ENCODE results near the gene ZSWIM5. TPM values are rescaled to one million over a fixed set of nuclear protein-coding genes. Genes with fewer than 3 reads are reported as not detected.
"Not testable (repeated sequence)": the region's sequence is repeated elsewhere in the genome, so short reads cannot be mapped to it uniquely, and the experiment has no call there.

ZSWIM5 gene
- total and polyA plus RNA-seq, 7 experiments from 2014 or later: 0.17 to 3.6 (median 2.0) TPM

GRCh38 chr1:45244660-45245059, 38.3 kb upstream of the ZSWIM5 start:
- ChIA-PET CTCF (no interaction called here), POLR2A (no interaction called here)
- H3K27me3 Mint-ChIP-seq: no peaks in the 10 kb centered on the region
- peaks cover 2 to 29% (median 11%) of the 10 kb centered on the region in 11 donors for H3K9me3 Mint-ChIP-seq
- no peak for DNase-seq
- H3K9me3 ChIP-seq (ENCODE audit: control insufficient read depth in 2 of 3, low read length in 3 of 3): no peaks in the 10 kb centered on the region
- no peak overlapping the region for H3K4me3 Mint-ChIP-seq
- no peak overlapping the region for H3K4me3 ChIP-seq (ENCODE audit: low read length)
- no peaks in the 10 kb centered on the region for H3K27me3 ChIP-seq (ENCODE audit: control insufficient read depth in 2 of 2, insufficient read depth in 2 of 2, low read length in 2 of 2)
- peaks cover 3 to 13% (median 8%) of the 10 kb centered on the region in 5 donors for H3K36me3 Mint-ChIP-seq
- H3K36me3 ChIP-seq (ENCODE audit: control insufficient read depth in 2 of 3, insufficient read depth in 3 of 3, low read length in 3 of 3): no peaks in the 10 kb centered on the region
- H3K27ac Mint-ChIP-seq: no peak overlapping the region
- no peak for ATAC-seq
- H3K4me1 ChIP-seq (ENCODE audit: control insufficient read depth in 2 of 2, insufficient read depth in 2 of 2, low read length in 2 of 2): no peaks in the 10 kb centered on the region
- intact Hi-C loops (cut with micrococcal nuclease): no loop called here
- peaks cover 3 to 13% (median 8%) of the 10 kb centered on the region in 7 donors for H3K4me1 Mint-ChIP-seq
- no peak overlapping the region for H3K27ac ChIP-seq (ENCODE audit: low read depth, low read length)

- H3K27ac ChIP-seq (ENCODE audit: low read depth, low read length): no peak overlapping the region
- H3K4me1 Mint-ChIP-seq: peaks cover 3 to 13% (median 8%) of the 10 kb centered on the region in 7 donors
- ChIA-PET POLR2A (no interaction called here), CTCF (no interaction called here)
- H3K9me3 ChIP-seq (ENCODE audit: control insufficient read depth in 2 of 3, low read length in 3 of 3): no peaks in the 10 kb centered on the region
- no peaks in the 10 kb centered on the region for H3K27me3 Mint-ChIP-seq
- no peaks in the 10 kb centered on the region for H3K27me3 ChIP-seq (ENCODE audit: control insufficient read depth in 2 of 2, insufficient read depth in 2 of 2, low read length in 2 of 2)
- no peak for DNase-seq
- H3K4me1 ChIP-seq (ENCODE audit: control insufficient read depth in 2 of 2, insufficient read depth in 2 of 2, low read length in 2 of 2): no peaks in the 10 kb centered on the region
- peaks cover 2 to 29% (median 11%) of the 10 kb centered on the region in 11 donors for H3K9me3 Mint-ChIP-seq
- no peak overlapping the region for H3K27ac Mint-ChIP-seq
- ATAC-seq: no peak
- intact Hi-C loops (cut with micrococcal nuclease): no loop called here
- peaks cover 3 to 13% (median 8%) of the 10 kb centered on the region in 5 donors for H3K36me3 Mint-ChIP-seq
- H3K36me3 ChIP-seq (ENCODE audit: control insufficient read depth in 2 of 3, insufficient read depth in 3 of 3, low read length in 3 of 3): no peaks in the 10 kb centered on the region
- H3K4me3 Mint-ChIP-seq: no peak overlapping the region
- H3K4me3 ChIP-seq (ENCODE audit: low read length): no peak overlapping the region
Measured at GRCh38 chr1:45243476-45244343, 37.3 kb upstream of the ZSWIM5 start.

GRCh38 chr1:45238846-45239245, 32.4 kb upstream of the ZSWIM5 start:
- H3K9me3 Mint-ChIP-seq: peaks cover 0 to 39% (median 15%) of the 10 kb centered on the region in 11 donors

GRCh38 chr1:45236136-45236535, 29.7 kb upstream of the ZSWIM5 start:
- intact Hi-C loops (cut with micrococcal nuclease): no loop called here
- Mint-ChIP-seq H3K9me3 (peaks cover 0 to 25% (median 9%) of the 10 kb centered on the region in 11 donors), H3K4me1 (no peaks in the 10 kb centered on the region), H3K27ac (no peak overlapping the region), H3K27me3 (no peaks in the 10 kb centered on the region), H3K4me3 (no peak overlapping the region), H3K36me3 (peaks cover 0 to 12% (median 3%) of the 10 kb centered on the region in 5 donors)
- DNase-seq (no peak), ATAC-seq (no peak)
- Histone ChIP-seq H3K36me3 (ENCODE audit: control insufficient read depth in 2 of 3, insufficient read depth in 3 of 3, low read length in 3 of 3) (no peaks in the 10 kb centered on the region), H3K4me1 (ENCODE audit: control insufficient read depth in 2 of 2, insufficient read depth in 2 of 2, low read length in 2 of 2) (no peaks in the 10 kb centered on the region), H3K4me3 (ENCODE audit: low read length) (no peak overlapping the region), H3K27me3 (ENCODE audit: control insufficient read depth in 2 of 2, insufficient read depth in 2 of 2, low read length in 2 of 2) (no peaks in the 10 kb centered on the region), H3K27ac (ENCODE audit: low read depth, low read length) (no peak overlapping the region), H3K9me3 (ENCODE audit: control insufficient read depth in 2 of 3, low read length in 3 of 3) (no peaks in the 10 kb centered on the region)
- ChIA-PET CTCF (no interaction called here), POLR2A (no interaction called here)

More at GRCh38 chr1:45238846-45239245, 32.4 kb upstream of the ZSWIM5 start:
- Histone ChIP-seq H3K27me3 (ENCODE audit: control insufficient read depth in 2 of 2, insufficient read depth in 2 of 2, low read length in 2 of 2) (no peaks in the 10 kb centered on the region), H3K4me1 (ENCODE audit: control insufficient read depth in 2 of 2, insufficient read depth in 2 of 2, low read length in 2 of 2) (no peaks in the 10 kb centered on the region), H3K4me3 (ENCODE audit: low read length) (no peak overlapping the region), H3K27ac (ENCODE audit: low read depth, low read length) (no peak overlapping the region), H3K9me3 (ENCODE audit: control insufficient read depth in 2 of 3, low read length in 3 of 3) (no peaks in the 10 kb centered on the region), H3K36me3 (ENCODE audit: control insufficient read depth in 2 of 3, insufficient read depth in 3 of 3, low read length in 3 of 3) (no peaks in the 10 kb centered on the region)
- no peak overlapping the region for H3K4me3 Mint-ChIP-seq
- no peaks in the 10 kb centered on the region for H3K4me1 Mint-ChIP-seq
- ChIA-PET POLR2A (no interaction called here), CTCF (no interaction called here)
- no peak for ATAC-seq
- intact Hi-C loops (cut with micrococcal nuclease): no loop called here
- no peaks in the 10 kb centered on the region for H3K27me3 Mint-ChIP-seq
- peaks cover 3 to 17% (median 8%) of the 10 kb centered on the region in 5 donors for H3K36me3 Mint-ChIP-seq
- no peak overlapping the region for H3K27ac Mint-ChIP-seq
- DNase-seq: no peak

GRCh38 chr1:45230537-45230936, 24.1 kb upstream of the ZSWIM5 start:
- Mint-ChIP-seq H3K9me3 (peaks cover 0 to 5% (median 3%) of the 10 kb centered on the region in 11 donors), H3K4me3 (no peak overlapping the region), H3K27ac (peak overlapping the region in 1 of 9 donors; percentile 15), H3K27me3 (peaks cover 0 to 4% (median 0%) of the 10 kb centered on the region in 5 donors), H3K36me3 (no peaks in the 10 kb centered on the region), H3K4me1 (no peaks in the 10 kb centered on the region)
- Histone ChIP-seq H3K27me3 (ENCODE audit: control insufficient read depth in 2 of 2, insufficient read depth in 2 of 2, low read length in 2 of 2) (no peaks in the 10 kb centered on the region), H3K4me3 (ENCODE audit: low read length) (no peak overlapping the region), H3K36me3 (ENCODE audit: control insufficient read depth in 2 of 3, insufficient read depth in 3 of 3, low read length in 3 of 3) (no peaks in the 10 kb centered on the region), H3K27ac (ENCODE audit: low read depth, low read length) (no peak overlapping the region), H3K9me3 (ENCODE audit: control insufficient read depth in 2 of 3, low read length in 3 of 3) (no peaks in the 10 kb centered on the region), H3K4me1 (ENCODE audit: control insufficient read depth in 2 of 2, insufficient read depth in 2 of 2, low read length in 2 of 2) (no peaks in the 10 kb centered on the region)
- ATAC-seq (peak; percentile 49), DNase-seq (peak in 6 of 9 donors; percentile 5 to 49 (median 22))
- POLR2A ChIA-PET: no interaction called here
- CTCF ChIA-PET: interaction anchor here (0.8 to 1.7 kb wide), 3 partner anchors 71 to 218 kb away, joined by 3 to 11 read pairs (median 11); partner anchors contain the start of gene UROD
- intact Hi-C loops (cut with micrococcal nuclease): loop anchor here in 1 of 2 donors (1.0 to 2.0 kb wide), 2 partner anchors 212 to 394 kb away; no protein-coding TSS in a partner anchor

- Histone ChIP-seq H3K4me3 (ENCODE audit: low read length) (no peak overlapping the region), H3K4me1 (ENCODE audit: control insufficient read depth in 2 of 2, insufficient read depth in 2 of 2, low read length in 2 of 2) (no peaks in the 10 kb centered on the region), H3K27me3 (ENCODE audit: control insufficient read depth in 2 of 2, insufficient read depth in 2 of 2, low read length in 2 of 2) (no peaks in the 10 kb centered on the region), H3K36me3 (ENCODE audit: control insufficient read depth in 2 of 3, insufficient read depth in 3 of 3, low read length in 3 of 3) (no peaks in the 10 kb centered on the region), H3K27ac (ENCODE audit: low read depth, low read length) (no peak overlapping the region), H3K9me3 (ENCODE audit: control insufficient read depth in 2 of 3, low read length in 3 of 3) (no peaks in the 10 kb centered on the region)
- no peak for DNase-seq
- no peak for ATAC-seq
- H3K4me3 Mint-ChIP-seq: no peak overlapping the region
- H3K36me3 Mint-ChIP-seq: no peaks in the 10 kb centered on the region
- no peaks in the 10 kb centered on the region for H3K9me3 Mint-ChIP-seq
- intact Hi-C loops (cut with micrococcal nuclease): no loop called here
- CTCF ChIA-PET: no interaction called here
- H3K4me1 Mint-ChIP-seq: no peaks in the 10 kb centered on the region
- H3K27ac Mint-ChIP-seq: no peak overlapping the region
- POLR2A ChIA-PET: no interaction called here
- peaks cover 0 to 6% (median 0%) of the 10 kb centered on the region in 5 donors for H3K27me3 Mint-ChIP-seq
Measured at GRCh38 chr1:45225598-45225997, 19.2 kb upstream of the ZSWIM5 start.

- H3K4me1 ChIP-seq (ENCODE audit: control insufficient read depth in 2 of 2, insufficient read depth in 2 of 2, low read length in 2 of 2); intact Hi-C loops (cut with micrococcal nuclease); H3K27me3 ChIP-seq (ENCODE audit: control insufficient read depth in 2 of 2, insufficient read depth in 2 of 2, low read length in 2 of 2); H3K27ac ChIP-seq (ENCODE audit: low read depth, low read length); H3K4me3 ChIP-seq (ENCODE audit: low read length); H3K27ac Mint-ChIP-seq; H3K4me1 Mint-ChIP-seq; H3K9me3 Mint-ChIP-seq; H3K36me3 Mint-ChIP-seq; H3K27me3 Mint-ChIP-seq; H3K36me3 ChIP-seq (ENCODE audit: control insufficient read depth in 2 of 3, insufficient read depth in 3 of 3, low read length in 3 of 3); DNase-seq; H3K9me3 ChIP-seq (ENCODE audit: control insufficient read depth in 2 of 3, low read length in 3 of 3); POLR2A ChIA-PET; H3K4me3 Mint-ChIP-seq; ATAC-seq: not testable (repeated sequence)
- CTCF ChIA-PET: interaction anchor here (0.6 kb wide), 1 partner anchor 1067 kb away, joined by 4 read pairs; no protein-coding TSS in a partner anchor
Measured at GRCh38 chr1:45223710-45224109, 17.3 kb upstream of the ZSWIM5 start.
